ENCODE measurements around the gene SRSF3. TPM values are rescaled to one million over a fixed set of nuclear protein-coding genes. Genes with fewer than 3 reads are reported as not detected.
"Not testable (repeated sequence)": the region's sequence is repeated elsewhere in the genome, so short reads cannot be mapped to it uniquely, and the experiment has no call there.

SRSF3 gene
- total RNA-seq, 1 donor from 2014 or later = 202 TPM

DNA sequence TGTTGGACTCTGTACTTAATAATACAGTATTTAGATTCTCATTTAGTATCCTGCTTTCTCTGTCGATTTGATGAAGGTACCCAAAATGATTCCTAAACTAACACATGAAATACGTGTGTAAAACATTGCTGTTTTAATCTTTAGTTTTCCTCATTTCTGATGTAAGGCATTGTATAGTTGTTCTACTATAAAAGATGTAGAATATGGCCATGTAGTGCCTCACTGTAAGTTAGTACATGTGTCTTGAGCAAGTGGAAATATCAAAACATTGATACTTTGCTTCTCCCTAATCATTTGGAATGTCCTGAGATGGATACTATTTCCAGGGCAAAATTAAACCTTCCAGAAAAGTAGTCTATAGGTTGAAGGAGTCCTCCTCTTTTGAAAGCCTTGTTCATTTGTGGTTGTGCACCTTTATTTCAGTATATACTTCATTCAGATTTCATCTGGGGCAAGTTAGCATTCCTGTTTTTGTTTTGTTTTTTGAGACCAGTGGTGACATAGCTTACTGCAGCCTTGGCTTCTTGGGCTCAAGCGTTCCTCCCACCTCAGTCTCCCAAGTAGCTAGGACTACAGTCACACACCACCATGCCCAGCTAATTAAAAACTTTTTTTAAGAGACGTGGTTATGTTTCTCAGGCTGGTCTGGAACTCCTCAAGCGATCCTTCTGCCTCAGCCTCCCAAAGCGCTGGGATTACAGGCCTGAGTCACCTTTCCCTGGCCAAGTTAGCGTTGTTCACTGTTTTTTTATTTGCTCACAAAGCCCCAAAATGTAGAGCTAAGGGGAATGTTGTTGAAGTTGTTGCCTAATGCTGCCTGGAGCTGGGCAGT, 11.6 kb downstream of the SRSF3 start:
- no peak for DNase-seq

- not testable (repeated sequence) for DNase-seq
Measured at GRCh38 chr6:36607305-36607682, 13.1 kb downstream of the SRSF3 start.

- DNase-seq = no peak
Measured at GRCh38 chr6:36607683-36608386, 13.7 kb downstream of the SRSF3 start.

DNA sequence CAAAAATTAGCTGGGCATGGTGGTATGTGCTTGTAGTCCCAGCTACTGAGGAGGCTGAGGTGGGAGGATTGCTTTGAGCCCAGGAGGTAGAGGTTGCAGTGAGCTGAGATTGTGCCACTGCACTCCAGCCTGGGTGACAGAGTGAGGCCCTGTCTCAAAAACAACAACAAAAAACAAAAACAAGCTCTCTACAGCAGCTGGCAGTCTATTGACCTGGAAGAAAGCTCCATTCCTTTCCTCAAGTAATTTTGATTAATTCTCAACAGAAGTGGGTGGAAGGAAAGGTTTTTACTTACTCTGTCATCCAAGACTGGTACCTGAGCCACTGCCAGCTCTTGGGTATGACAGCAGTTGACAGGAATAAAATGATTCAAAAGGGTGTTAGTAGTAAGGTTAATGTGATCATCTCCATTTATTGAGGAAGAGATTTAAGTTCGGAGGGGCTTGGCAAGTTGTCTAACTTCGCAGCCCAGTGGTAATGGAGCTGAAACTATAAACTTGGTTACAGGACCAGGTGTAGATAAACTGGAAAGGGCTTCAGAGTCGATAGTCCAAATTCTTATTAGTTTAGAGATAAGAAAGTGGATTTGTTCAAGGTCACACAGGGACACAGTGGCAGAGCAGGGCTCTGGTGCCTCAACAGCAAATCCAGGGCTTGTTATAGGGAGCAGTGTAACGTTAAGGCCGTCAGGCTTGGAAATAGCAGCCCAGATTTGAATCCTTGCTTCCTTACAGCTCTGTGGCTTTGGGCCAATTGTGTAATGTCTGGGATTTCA, 14.8 kb downstream of the SRSF3 start:
- no peak for DNase-seq

GRCh38 chr6:36609582-36609981, 15.4 kb downstream of the SRSF3 start:
- DNase-seq = no peak

DNA sequence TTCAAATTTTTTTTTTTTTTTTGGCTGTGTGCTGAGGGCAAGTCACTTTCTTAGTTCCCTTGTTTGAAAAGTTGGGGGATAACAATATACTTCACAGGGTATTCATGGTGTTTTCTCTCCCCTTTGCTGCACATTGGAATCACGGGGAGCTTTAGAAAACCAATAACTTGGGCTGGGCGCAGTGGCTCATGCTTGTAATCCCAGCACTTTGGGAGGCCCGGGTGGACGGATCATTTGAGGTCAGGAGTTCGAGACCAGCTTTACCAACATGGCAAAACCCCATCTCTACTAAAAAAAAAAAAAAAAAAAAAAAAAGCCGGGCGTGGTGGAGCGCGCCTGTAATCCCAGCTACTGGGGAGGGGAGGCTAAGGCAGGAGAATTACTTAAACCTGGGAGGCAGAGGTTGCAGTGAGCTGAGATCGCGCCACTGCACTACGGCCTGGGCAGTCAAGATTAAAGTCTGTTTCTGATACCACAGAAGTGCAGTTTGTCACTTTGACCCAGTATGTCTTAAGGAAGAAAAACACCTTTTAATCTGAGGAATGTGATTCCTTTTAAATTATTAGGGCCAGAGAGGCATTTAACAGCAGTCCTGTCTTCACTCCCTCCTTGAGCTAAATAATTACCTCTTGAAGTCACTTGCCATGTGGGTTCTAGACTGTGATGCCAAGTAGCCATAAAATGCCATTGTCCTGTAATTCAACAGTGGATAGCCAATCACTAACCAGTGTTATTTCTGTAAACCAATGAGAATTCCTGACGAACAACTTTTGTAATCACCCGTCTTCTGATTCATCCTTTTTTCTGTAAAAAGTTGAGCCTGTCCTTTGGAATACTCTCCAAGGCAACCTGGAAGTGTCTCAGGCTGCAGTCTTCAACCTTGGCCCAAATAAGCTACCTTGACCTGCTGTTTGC, 16.1 kb downstream of the SRSF3 start:
- no peak for DNase-seq

- no peak for DNase-seq
Measured at GRCh38 chr6:36610956-36611336, 16.8 kb downstream of the SRSF3 start.

DNA sequence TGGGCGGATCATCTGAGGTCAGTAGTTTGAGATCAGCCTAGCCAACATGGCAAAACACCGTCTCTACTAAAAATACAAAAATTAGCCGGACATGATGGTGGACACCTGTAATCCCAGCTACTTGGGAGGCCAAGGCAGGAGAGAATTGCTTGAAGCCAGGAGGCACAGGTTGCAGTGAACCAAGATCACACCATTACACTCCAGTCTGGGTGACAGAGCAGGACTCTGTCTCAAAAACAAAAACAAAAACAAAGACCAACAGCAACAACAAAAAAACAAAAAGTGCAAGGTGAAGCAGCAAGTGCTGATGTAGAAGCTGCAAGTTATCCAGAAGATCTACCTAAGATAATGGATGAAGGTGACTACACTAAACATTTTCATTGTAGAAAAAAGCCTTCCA, 17.5 kb downstream of the SRSF3 start:
- DNase-seq = not testable (repeated sequence)

DNA sequence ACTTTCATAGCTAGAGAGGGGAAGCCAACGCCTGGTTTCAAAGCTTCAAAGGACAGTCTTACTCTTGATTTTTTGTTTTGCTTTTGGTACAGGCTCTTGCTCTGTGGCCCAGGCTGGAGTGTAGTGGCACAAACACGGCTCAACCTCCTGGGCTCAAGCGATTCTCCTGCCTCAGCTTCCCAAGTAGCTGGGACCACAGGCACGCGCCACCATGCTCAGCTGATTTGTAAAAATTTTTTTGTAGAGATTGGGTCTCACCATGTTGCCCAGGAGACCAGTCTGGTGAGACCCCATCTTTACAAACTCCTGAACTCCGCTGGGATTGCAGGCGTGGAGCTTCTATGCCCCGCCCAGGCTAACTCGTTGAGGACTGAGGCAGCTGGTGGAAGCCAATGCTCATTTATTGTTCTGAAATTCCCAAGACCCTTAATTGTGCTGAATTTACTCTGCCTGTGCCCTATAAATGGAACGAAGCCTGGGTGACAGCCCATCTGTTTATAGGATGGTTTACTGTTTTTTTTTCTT, 18.0 kb downstream of the SRSF3 start:
- no peak for DNase-seq

GRCh38 chr6:36613200-36613995, 19.2 kb downstream of the SRSF3 start:
- no peak for DNase-seq

DNA sequence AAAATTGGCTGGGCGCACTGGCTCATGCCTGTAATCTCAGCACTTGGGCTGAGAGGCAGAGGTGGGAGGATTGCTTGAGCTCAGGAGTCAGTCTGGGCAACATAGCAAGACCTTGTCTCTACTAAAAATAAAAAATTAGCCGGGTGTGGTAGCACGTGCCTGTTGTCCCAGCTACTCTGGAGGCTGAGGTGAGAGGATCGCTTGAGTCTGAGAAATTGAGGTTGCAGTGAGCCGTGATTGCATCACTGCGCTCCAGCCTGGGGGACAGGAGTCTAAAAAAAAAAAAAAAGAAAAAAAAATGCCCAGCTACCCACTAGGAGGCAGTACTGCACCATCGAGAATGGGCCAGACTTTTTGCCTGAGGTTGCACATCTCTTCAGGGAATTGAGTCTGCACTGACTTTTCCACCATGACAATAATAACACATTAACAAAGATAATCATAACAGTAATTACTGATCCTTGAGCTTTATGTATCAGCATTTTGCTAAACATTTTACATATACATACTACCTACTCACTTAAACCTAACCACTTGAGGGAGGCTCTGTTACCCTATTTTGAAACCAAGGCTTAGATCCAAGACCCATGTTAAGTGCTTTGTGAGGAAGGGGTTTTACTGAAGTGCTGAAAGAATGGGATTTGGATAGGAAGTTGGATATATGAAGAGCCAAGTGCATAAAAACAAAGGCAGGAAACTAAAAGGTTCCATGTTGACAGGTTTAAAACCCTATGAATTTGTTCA, 21.0 kb downstream of the SRSF3 start:
- DNase-seq = no peak

- no peak for DNase-seq
Measured at GRCh38 chr6:36616893-36617521, 22.8 kb downstream of the SRSF3 start.

GRCh38 chr6:36618366-36619355, 24.5 kb downstream of the SRSF3 start:
- DNase-seq = no peak

DNA sequence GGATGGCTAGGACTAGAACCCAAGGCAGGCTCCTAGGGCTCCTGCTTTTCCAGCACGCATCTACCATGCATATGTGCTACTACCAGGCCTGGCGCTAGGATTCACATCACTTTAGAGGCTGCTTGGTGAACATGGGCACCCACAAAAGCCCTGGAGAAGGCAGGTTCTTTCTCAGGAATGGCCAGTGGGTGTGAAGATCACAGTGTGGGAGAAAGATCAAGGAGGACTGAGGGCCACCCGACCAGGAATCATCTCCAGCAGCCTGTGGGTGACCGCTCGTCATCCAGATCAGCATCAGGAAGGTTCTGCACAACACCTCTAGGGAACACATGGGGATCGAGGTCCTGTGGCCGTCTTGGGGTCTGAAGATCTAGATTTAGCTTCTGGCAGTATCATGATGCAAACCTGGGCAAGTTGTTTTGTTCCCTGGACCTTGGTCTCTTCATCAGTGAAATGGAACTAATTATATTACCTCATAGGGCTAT, 27.3 kb downstream of the SRSF3 start:
- no peak for DNase-seq

DNA sequence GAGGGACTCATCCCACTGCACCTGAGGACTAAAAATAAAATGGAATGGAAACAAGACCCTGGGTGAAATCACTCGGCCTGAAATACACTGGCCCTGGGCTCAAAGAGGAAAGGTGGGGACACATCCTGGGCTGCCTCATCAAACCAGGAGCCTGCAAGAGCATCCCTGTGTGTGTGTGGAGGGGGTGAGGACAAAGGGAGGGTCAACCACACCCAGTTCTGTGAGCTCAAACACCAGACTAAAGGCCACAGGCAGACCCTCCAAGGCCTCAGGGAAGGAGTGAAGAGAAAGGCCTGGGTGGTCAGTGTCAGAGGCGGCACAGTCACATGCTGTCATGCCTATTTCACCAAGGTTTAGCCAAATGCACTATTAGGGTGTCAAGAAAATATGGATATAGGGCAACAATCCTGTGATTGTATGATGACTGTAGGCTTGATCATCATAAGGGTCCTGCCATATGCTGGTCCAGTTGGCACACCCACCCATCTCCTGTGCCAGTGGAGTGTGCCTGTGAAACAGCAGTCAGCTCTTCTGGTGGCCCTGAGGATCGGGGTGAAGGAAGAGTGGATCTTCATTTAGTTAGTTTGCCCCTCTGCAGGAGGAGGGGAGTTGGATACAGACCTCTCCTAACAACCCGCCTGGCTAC, 28.9 kb downstream of the SRSF3 start:
- DNase-seq = no peak

GRCh38 chr6:36623547-36624459, 29.6 kb downstream of the SRSF3 start:
- peak; percentile 48 for DNase-seq

All from occipital lobe (tissue), 2 donors.